ENCODE results near the gene NHLH2. TPM values are rescaled to one million over a fixed set of nuclear protein-coding genes. Genes with fewer than 3 reads are reported as not detected.

NHLH2 gene
- total RNA-seq, 2 experiments from 2014 or later, result not detected

DNA sequence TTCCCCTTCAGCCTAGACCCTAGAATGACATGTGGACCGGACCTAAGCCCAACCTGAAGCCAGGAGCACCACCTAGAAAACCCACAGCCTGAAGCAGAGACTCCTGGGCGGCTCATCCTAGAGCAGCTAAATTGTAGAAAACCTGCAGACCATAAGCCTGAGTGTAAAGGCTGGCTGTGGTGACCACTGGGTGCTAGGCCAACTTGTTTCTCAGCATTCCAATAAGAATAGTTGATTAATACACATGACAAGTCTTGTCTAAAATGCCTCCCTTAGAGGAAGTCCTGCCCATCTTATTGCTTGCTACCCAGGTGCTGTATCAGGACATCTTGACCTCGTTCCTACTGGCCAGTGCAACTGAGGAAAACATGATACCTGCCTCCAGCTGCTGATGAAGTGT lies 49.1 kb downstream of the NHLH2 start:
- H3K4me1 Mint-ChIP-seq (ENCODE audit: low read depth), result no peaks in the 10 kb centered on the region
- H3K27me3 Mint-ChIP-seq (ENCODE audit: low read depth), result peaks cover 26% of the 10 kb centered on the region
- no peak for DNase-seq
- ChIA-PET POLR2A (no interaction called here), CTCF (no interaction called here)
- no peaks in the 10 kb centered on the region for H3K36me3 Mint-ChIP-seq (ENCODE audit: low read depth)
- H3K9me3 Mint-ChIP-seq (ENCODE audit: insufficient read depth), result no peaks in the 10 kb centered on the region
- no peak overlapping the region for H3K27ac Mint-ChIP-seq
- no peak for ATAC-seq
- no peak overlapping the region for H3K4me3 Mint-ChIP-seq

DNA sequence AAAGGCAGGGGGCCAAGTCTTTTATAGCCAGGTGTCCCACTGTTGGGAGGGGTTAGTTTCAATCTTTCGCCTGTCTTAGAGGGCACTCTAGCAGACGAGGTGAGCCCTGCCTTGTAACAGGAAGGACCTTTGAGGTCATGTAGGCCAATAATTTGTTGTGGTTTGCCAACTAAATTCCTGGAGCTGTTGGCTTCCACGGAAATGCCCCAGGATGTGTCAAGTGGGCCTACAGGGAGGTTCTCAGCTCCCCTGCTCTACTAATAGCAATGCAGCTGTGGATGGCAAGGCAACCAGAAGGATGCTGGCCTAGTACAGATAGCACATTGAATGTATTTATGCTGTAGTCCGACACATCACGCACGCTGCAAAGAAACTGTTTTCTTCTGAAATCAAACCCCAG lies 50.1 kb downstream of the NHLH2 start:
- no peak for DNase-seq
- CTCF ChIA-PET, result no interaction called here
- H3K27ac Mint-ChIP-seq, result no peak overlapping the region
- POLR2A ChIA-PET, result no interaction called here
- no peaks in the 10 kb centered on the region for H3K4me1 Mint-ChIP-seq (ENCODE audit: low read depth)
- peaks cover 28% of the 10 kb centered on the region for H3K27me3 Mint-ChIP-seq (ENCODE audit: low read depth)
- H3K36me3 Mint-ChIP-seq (ENCODE audit: low read depth), result no peaks in the 10 kb centered on the region
- no peak overlapping the region for H3K4me3 Mint-ChIP-seq
- H3K9me3 Mint-ChIP-seq (ENCODE audit: insufficient read depth), result no peaks in the 10 kb centered on the region
- no peak for ATAC-seq

DNA sequence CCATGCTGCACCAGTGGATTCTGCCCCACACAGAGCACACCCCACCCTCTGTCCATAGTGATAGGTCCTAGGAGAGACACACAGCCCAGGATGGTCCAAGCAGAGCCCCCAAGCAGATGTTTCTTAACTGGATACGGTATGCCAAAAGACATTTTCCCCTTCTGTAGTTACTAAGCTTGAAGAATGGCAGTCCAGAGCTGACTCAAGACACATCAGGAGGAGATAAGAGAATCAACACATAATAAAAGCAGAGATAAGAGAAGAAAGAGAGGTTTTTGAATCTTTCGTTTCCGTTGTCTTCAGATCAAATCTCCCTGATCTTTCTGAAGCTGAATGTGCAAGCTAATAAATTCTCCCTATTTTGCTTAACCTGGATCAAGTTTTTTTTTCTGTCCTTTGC lies 50.6 kb downstream of the NHLH2 start:
- no peaks in the 10 kb centered on the region for H3K4me1 Mint-ChIP-seq (ENCODE audit: low read depth)
- ATAC-seq (no peak), DNase-seq (no peak)
- no peak overlapping the region for H3K4me3 Mint-ChIP-seq
- H3K9me3 Mint-ChIP-seq (ENCODE audit: insufficient read depth), result no peaks in the 10 kb centered on the region
- ChIA-PET POLR2A (no interaction called here), CTCF (no interaction called here)
- no peak overlapping the region for H3K27ac Mint-ChIP-seq
- no peaks in the 10 kb centered on the region for H3K36me3 Mint-ChIP-seq (ENCODE audit: low read depth)
- H3K27me3 Mint-ChIP-seq (ENCODE audit: low read depth), result peaks cover 27% of the 10 kb centered on the region

Other genes starting within 250 kb of the NHLH2 start
- 10 to 100 TPM; 14.1 to 14.8 TPM for gene VANGL1, start 199.2 kb downstream of the NHLH2 start, total RNA-seq
- gene CASQ2, start 72.4 kb downstream of the NHLH2 start, total RNA-seq, result not detected
- under 1 TPM; 0.40 to 0.60 TPM for gene SLC22A15, start 135.4 kb upstream of the NHLH2 start, total RNA-seq